Head of caudate nucleus (tissue), 42 donors: ENCODE results near the gene ZDHHC15.
"Not testable (repeated sequence)": the region's sequence is repeated elsewhere in the genome, so short reads cannot be mapped to it uniquely, and the experiment has no call there.

Experiments
- DNase-seq, 42 donors: peaks; one replicate each; pipeline versions ENCODE4 v3.0.0 to v3.0.0-alpha.2; 2020 to 2021; ENCODE audit warnings: mixed read lengths in 7 of 42
- intact Hi-C: fragments of 100-400 bp; cut with DNase I; formaldehyde crosslinking; loops from one replicate; pipeline ENCODE4 v1.15.0; 2022

ZDHHC15 gene

GRCh38 chrX:75522565-75523431, at the start of gene ZDHHC15:
Gene ZDHHC15 (minus strand): TSS chrX:75523037. CDS start chrX:75523024, 13 bp downstream.
- intact Hi-C loops = no loop called here
- peak; percentile 24 to 88 (median 71) for DNase-seq

- DNase-seq, intact Hi-C loops: not testable (repeated sequence)
Measured at GRCh38 chrX:75560544-75560943, 37.7 kb upstream of the ZDHHC15 start.

- DNase-seq = peak in 14 of 42 donors; percentile 2 to 46 (median 12)
- intact Hi-C loops = no loop called here
Measured at GRCh38 chrX:75547783-75548182, 24.9 kb upstream of the ZDHHC15 start.

- no peak for DNase-seq
Measured at GRCh38 chrX:75546724-75547511, 24.1 kb upstream of the ZDHHC15 start.

GRCh38 chrX:75544786-75545185, 21.9 kb upstream of the ZDHHC15 start:
- intact Hi-C loops = no loop called here
- no peak for DNase-seq

More at GRCh38 chrX:75546724-75547511, 24.1 kb upstream of the ZDHHC15 start:
- intact Hi-C loops = no loop called here

- DNase-seq = no peak
- intact Hi-C loops = no loop called here
Measured at GRCh38 chrX:75483933-75484332, 38.9 kb downstream of the ZDHHC15 start.

GRCh38 chrX:75461780-75462179, 61.1 kb downstream of the ZDHHC15 start:
- intact Hi-C loops, DNase-seq: not testable (repeated sequence)

GRCh38 chrX:75421688-75422230, 101.1 kb downstream of the ZDHHC15 start:
- intact Hi-C loops = no loop called here
- no peak for DNase-seq

- intact Hi-C loops, DNase-seq: not testable (repeated sequence)
Measured at GRCh38 chrX:75407153-75407552, 115.7 kb downstream of the ZDHHC15 start.

GRCh38 chrX:75390470-75390869, 132.4 kb downstream of the ZDHHC15 start:
- DNase-seq = no peak
- intact Hi-C loops = no loop called here

GRCh38 chrX:75369721-75370120, 153.1 kb downstream of the ZDHHC15 start:
- DNase-seq = no peak
- intact Hi-C loops = no loop called here

- no peak for DNase-seq
- intact Hi-C loops = no loop called here
Measured at GRCh38 chrX:75366861-75367260, 156.0 kb downstream of the ZDHHC15 start.

- no peak for DNase-seq
- intact Hi-C loops = no loop called here
Measured at GRCh38 chrX:75365243-75365975, 157.4 kb downstream of the ZDHHC15 start.

- intact Hi-C loops = no loop called here
Measured at GRCh38 chrX:75361788-75362187, 161.0 kb downstream of the ZDHHC15 start.

GRCh38 chrX:75348601-75349000, 174.2 kb downstream of the ZDHHC15 start:
- DNase-seq, intact Hi-C loops: not testable (repeated sequence)

More at GRCh38 chrX:75361788-75362187, 161.0 kb downstream of the ZDHHC15 start:
- DNase-seq = no peak

GRCh38 chrX:75337525-75337924, 185.3 kb downstream of the ZDHHC15 start:
- intact Hi-C loops = no loop called here
- no peak for DNase-seq

GRCh38 chrX:75335127-75335458, 187.7 kb downstream of the ZDHHC15 start:
- intact Hi-C loops = no loop called here
- DNase-seq = no peak

GRCh38 chrX:75334407-75335126, 188.3 kb downstream of the ZDHHC15 start:
- DNase-seq, intact Hi-C loops: not testable (repeated sequence)

GRCh38 chrX:75327607-75328006, 195.2 kb downstream of the ZDHHC15 start:
- intact Hi-C loops = no loop called here

More at GRCh38 chrX:75327607-75328006, 195.2 kb downstream of the ZDHHC15 start:
- no peak for DNase-seq
